HPDE6-E6E7 (cell line): ENCODE data around the gene HSFX4.
"Not testable (repeated sequence)": the region's sequence is repeated elsewhere in the genome, so short reads cannot be mapped to it uniquely, and the experiment has no call there.

Experiments
- DNase-seq: peaks from one replicate; pipeline ENCODE4 v3.0.0; 2011; ENCODE audit warnings: missing footprints; ENCODE audit errors: extremely low spot score

HSFX4 gene

DNA sequence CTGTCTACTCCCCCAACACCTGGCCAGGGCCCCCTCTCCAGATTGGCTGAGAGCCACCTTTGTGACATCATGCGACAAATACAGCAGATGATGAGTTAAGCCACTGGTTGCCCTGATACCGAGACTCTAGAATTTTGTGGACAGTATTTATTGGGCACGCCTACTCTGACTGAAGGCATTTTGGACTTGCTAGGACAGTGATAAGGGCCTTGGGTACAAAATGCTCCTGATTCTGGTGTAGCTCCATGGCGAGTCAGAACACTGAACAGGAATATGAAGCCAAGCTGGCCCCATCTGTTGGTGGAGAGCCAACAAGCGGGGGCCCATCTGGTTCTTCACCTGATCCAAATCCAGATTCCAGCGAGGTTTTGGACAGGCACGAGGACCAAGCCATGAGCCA is at the start of gene HSFX4:
HSFX4 (plus strand) TSS at position 174 of the 400 bp plus-strand sequence; CDS start at position 246, 72 bp downstream.
- not testable (repeated sequence) for DNase-seq

DNA sequence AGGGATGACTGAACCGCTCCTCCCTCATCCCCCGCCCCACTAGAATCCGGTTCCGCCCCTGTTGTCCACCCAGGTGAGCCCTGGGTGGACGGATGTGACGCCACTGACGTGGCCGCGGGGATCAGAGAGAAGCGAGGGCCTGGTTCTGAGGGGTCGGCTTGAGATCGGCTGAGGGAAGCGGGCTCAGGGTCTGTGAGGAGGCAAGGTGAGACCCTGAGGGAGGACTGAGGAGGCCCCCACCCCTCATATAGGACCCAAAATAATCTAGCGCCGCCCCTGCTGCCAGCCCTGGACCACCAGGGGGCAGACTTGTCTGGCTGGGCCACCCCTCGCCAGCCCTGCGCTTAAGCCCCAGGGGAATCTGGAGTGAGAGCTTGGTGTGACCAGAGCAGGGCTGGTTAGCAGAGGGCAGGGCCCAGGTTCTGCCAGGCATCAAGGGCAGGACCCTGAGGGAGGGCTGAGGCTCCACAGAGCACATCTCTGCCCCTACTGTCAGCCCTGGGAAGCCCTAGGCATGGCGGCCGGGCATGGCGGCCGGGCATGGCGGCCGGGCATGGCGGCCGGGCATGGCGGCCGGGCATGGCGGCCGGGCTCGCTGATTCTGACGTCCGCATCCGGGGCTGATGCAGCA is 48.2 kb upstream of the HSFX4 start, which contains the start of gene MAGEA8:
MAGEA8 (plus strand) TSS at position 103 of the 631 bp plus-strand sequence. CDS start 3,090 bp downstream, outside the sequence.
- no peak for DNase-seq

GRCh38 chrX:149890828-149891227 is 38.5 kb upstream of the HSFX4 start:
- not testable (repeated sequence) for DNase-seq

DNA sequence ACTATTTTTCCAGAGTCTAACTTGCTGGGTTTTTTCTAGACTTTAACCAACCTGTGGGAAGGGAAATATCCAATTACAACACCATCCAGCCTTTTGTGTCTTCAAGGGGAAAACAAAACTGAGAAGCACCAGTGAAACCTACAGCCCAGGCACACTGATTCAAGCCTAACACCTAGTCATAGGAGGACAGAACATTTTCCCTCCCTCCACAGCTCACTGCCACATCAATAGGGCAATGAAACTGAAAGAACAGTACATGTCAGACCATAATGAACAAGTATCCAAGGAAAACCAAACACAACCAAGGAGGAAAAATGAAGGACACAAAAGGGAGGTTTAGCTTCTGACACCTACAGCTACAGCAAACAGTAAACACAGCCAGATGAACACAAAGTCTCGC is 30.8 kb upstream of the HSFX4 start:
- no peak for DNase-seq

DNA sequence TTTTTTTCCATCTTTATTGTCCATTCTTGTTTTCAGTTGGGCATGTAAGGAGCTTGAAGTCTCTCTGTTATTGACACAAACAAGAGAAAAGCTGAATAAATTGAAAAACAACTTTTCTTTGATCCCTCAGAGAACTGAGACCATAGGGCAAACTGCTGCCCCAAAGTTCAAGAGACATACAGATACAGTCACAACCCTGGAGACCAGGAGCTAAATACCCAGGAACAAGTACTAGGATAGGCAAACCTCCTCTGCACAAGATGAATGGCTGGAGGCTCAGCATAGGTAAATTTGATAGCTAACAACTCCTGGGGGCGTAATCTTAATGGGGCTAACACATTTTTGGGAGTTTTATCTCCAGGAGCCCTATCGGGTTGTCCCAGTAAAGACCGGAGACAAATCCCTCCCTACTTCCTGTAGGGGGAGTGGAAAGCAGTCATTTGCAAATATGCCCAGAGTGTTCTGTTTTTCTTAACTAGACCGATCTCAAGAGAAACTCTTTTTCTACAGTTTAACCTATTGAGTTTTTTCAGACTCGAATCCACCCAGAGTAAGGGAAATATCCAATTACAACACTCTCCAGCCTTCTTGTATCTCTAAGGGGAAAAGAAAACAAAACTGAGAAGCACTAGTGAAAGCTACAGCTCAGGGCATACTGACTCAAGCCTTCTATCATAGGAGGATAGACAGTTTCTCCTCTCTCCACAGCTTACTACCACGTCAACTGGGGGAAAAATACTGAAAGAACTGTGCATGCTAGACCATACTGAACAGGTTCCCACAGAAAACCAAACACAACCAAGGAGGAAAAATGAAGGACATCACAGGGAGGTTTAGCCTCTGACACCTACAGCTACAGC is 25.3 kb upstream of the HSFX4 start:
- no peak for DNase-seq

DNA sequence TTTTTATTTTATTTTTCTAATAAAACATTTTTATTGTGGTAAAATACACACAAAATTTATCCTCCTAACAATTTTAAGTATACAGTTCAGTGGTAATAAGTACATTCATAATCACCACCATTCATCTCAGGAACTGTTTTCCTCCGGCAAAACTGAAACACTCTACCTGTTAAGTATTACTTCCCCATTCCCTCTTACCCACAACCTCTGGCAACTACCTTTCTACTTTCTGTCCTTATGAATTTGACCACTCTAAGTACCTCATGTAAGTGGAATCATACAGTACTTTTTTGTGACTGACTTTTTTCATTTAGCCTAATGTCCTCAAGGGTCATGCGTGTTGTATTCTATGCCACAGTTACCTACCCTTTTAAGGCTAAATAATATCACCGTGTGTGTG is 21.1 kb upstream of the HSFX4 start:
- no peak for DNase-seq

- no peak for DNase-seq
These were observed 20.6 kb upstream of the HSFX4 start for GRCh38 chrX:149908727-149909126.

DNA sequence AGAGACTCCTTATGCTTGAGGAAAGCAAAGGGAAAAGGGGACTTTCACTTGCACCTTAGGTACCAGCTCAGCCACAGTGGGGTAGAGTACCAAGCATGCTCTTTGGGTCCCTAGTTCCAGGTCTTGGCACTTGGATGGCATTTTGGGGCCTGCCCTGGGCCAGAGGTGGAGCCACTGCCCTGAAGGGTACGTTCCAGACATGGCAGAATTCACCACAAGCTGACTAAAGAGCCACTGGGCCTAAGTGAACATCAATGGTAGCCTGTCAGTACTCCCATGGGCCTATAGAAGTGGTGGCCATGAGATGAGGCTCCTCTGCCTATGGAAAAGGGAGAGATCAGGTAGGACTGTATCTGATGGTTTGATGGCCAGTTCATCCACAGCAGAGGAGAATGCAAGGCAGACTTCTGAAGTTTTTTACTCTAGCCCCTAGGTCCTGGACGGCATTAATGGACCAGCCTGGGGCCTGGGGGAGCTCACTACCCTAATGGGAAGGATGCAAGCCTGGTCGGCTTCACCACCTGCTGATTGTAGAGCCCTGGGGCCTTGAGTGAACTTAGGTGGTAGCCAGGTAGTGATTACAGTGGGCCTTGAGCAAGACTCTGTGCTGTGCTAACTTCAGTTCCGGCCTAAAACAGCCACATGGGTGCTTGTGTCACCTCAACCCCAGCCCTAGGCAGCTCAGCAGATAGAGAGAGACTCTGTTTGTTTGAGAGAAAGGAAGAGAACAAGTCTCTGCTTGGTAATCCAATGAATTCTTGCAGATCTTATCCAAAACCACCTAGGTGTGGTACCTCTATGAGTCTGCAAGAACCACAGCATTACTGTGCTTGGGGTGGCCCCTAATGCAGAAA is 19.8 kb upstream of the HSFX4 start:
- no peak for DNase-seq

- DNase-seq, result no peak
These were observed 19.1 kb upstream of the HSFX4 start for GRCh38 chrX:149910178-149910695.

- no peak for DNase-seq
These were observed 12.5 kb upstream of the HSFX4 start for GRCh38 chrX:149916745-149917392.

- DNase-seq, result not testable (repeated sequence)
These were observed 5.5 kb upstream of the HSFX4 start for GRCh38 chrX:149923836-149924235.

GRCh38 chrX:149924434-149924833 is 4.9 kb upstream of the HSFX4 start:
- DNase-seq, result not testable (repeated sequence)

- not testable (repeated sequence) for DNase-seq
These were observed 2.0 kb upstream of the HSFX4 start for GRCh38 chrX:149927245-149927963.

DNA sequence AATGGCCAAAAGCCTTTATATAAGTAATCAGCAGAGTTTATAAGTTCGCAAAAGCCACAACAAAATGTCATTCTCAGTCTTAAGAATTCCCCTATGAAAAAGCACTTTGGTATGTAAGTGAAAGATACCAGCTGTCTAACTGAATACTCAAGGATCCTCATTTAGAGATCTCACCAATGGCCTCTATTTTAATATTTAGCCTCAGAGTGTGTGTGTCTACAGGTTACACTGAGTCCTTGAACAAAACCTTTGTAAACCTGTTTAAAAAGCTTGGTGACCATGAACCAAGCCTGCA is 1.5 kb upstream of the HSFX4 start:
- DNase-seq, result not testable (repeated sequence)

DNA sequence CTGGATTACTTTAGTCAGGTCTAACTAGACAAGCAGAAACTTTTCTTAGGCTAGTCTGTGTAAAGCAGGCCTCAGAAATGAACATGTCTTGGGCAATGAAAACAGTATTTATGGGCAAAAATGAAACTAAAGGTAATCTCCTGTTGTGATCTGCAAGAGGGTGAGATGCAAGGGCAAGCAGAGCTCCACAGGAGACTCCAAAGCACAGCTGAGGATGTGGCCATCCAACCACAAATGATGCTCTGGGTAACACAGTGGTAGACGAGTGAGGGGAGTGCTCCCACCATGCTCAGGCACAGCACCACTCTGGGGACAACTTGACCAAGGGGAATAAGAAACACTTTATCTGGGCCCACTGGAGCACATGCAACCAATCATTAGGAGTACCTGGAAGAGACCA is 738 bp upstream of the HSFX4 start:
- not testable (repeated sequence) for DNase-seq

DNA sequence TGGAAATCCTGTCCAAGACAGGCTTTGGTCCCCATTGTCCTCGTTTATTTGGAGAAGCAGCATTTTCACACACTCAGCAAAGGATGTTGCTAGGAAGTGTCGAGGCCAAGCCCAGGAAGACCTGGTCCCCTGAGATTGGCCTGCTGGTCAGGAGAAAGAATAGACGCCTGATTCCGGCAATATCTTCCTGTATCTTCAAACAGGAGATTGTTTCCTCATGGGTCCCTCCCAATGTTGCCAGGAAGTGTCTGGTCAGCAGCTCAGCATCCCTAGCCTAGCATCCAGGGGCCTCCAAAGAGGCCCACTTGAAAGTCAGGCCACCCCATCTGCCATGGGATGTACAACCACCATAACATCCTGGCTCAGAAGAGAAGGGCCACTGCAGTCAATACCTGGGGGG is 2.0 kb downstream of the HSFX4 start:
- DNase-seq, result not testable (repeated sequence)

DNA sequence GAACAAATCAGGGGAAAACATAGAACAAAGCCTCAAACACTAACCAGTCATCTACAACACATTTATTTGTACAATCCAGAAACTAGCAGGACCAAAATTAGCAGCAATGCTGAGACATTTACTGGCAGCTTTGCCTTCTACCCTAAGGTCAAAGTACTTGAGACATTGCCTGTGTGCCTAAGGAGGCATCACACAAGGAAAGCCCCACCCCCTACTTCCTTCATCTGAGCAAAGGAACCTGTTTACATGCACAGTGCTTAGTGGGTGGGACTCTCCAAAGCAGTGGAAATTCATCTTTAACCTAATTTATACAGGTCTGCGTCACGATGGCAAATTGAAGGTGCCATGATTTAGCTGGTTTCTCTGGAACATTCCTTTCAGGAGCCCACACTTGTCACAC is 2.8 kb downstream of the HSFX4 start:
- DNase-seq, result not testable (repeated sequence)

DNA sequence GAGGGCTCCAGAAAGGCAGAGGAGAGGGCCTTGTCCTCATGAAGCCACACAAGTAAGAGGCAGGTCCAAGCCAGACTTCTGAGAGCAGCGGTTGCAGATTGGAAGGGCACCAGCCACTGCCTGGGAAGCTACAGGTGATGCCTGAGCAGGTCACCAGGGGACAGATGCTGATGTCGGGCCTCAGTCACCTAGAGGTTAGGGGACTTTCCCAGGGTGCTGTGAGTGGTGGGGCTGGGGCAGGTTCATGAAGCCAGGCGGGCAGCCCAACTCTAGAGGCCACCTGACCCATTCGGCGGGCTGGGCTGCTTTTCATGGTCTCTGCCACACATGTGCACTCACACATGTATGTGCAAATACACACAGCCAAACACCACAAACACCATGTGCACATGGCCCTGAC is 3.6 kb downstream of the HSFX4 start:
- not testable (repeated sequence) for DNase-seq

- DNase-seq, result not testable (repeated sequence)
These were observed 4.2 kb downstream of the HSFX4 start for GRCh38 chrX:149933547-149933946.

GRCh38 chrX:149937328-149937727 is 8.0 kb downstream of the HSFX4 start:
- not testable (repeated sequence) for DNase-seq
